Measurements from ENCODE around the gene ALDH4A1. TPM values are rescaled to one million over a fixed set of nuclear protein-coding genes. Genes with fewer than 3 reads are reported as not detected.
A peak's percentile ranks its signal among the peaks of the same experiment; 100 is the strongest.

ALDH4A1 gene
- total and polyA plus RNA-seq, 9 of the 15 experiments (the other 6 are each of a cell fraction or from before 2014, with no cell fraction given) = 0.27 to 31.4 (median 16.6) TPM

DNA sequence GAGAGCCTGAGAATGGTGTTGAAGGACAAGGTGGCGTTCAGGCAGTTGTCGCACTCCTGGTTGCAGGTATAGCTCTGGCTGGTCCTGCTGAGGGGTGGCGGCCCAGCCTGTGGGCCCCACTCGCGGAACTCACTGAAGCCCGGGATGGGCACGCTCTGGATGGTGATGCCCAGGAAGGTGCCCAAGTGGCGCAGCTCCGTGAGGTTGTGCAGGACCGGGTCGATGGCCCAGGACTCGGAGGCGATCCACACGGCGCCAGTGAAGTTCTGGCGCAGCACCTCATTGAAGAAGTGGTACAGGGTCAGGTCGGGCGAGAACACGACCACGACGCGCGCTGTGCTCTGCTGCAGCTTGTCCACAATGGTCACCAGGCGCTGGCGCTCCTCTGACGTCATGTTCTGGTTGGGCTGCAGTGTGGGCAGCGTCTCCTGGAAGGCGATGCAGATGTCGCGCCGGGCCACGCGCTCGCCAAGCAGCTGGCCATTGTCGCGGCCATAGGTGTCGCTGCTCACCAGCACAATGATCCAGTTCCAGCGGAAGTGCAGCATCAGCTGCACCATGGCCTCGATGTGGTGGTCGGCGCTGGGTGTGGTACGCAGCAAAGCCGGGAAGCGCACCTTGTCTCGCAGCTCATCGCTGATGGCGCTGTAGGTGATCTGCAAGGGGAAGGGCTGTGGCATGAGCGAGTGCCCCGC, 47.9 kb downstream of the ALDH4A1 start (continued):
- TF ChIP-seq, protein P1, sequence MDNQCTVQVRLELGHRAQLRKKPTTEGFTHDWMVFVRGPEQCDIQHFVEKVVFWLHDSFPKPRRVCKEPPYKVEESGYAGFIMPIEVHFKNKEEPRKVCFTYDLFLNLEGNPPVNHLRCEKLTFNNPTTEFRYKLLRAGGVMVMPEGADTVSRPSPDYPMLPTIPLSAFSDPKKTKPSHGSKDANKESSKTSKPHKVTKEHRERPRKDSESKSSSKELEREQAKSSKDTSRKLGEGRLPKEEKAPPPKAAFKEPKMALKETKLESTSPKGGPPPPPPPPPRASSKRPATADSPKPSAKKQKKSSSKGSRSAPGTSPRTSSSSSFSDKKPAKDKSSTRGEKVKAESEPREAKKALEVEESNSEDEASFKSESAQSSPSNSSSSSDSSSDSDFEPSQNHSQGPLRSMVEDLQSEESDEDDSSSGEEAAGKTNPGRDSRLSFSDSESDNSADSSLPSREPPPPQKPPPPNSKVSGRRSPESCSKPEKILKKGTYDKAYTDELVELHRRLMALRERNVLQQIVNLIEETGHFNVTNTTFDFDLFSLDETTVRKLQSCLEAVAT (IDR thresholded peaks at IDR 0.05) = no peak
- no peak for TF ChIP-seq NFIC (IDR thresholded peaks at IDR 0.05)
- TF ChIP-seq ZHX1 (conservative IDR thresholded peaks at IDR 0.05; ENCODE audit: low read length) = no peak
- TF ChIP-seq, protein P2, sequence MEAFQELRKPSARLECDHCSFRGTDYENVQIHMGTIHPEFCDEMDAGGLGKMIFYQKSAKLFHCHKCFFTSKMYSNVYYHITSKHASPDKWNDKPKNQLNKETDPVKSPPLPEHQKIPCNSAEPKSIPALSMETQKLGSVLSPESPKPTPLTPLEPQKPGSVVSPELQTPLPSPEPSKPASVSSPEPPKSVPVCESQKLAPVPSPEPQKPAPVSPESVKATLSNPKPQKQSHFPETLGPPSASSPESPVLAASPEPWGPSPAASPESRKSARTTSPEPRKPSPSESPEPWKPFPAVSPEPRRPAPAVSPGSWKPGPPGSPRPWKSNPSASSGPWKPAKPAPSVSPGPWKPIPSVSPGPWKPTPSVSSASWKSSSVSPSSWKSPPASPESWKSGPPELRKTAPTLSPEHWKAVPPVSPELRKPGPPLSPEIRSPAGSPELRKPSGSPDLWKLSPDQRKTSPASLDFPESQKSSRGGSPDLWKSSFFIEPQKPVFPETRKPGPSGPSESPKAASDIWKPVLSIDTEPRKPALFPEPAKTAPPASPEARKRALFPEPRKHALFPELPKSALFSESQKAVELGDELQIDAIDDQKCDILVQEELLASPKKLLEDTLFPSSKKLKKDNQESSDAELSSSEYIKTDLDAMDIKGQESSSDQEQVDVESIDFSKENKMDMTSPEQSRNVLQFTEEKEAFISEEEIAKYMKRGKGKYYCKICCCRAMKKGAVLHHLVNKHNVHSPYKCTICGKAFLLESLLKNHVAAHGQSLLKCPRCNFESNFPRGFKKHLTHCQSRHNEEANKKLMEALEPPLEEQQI (IDR thresholded peaks at IDR 0.05) = no peak
- TF ChIP-seq, protein P3, sequence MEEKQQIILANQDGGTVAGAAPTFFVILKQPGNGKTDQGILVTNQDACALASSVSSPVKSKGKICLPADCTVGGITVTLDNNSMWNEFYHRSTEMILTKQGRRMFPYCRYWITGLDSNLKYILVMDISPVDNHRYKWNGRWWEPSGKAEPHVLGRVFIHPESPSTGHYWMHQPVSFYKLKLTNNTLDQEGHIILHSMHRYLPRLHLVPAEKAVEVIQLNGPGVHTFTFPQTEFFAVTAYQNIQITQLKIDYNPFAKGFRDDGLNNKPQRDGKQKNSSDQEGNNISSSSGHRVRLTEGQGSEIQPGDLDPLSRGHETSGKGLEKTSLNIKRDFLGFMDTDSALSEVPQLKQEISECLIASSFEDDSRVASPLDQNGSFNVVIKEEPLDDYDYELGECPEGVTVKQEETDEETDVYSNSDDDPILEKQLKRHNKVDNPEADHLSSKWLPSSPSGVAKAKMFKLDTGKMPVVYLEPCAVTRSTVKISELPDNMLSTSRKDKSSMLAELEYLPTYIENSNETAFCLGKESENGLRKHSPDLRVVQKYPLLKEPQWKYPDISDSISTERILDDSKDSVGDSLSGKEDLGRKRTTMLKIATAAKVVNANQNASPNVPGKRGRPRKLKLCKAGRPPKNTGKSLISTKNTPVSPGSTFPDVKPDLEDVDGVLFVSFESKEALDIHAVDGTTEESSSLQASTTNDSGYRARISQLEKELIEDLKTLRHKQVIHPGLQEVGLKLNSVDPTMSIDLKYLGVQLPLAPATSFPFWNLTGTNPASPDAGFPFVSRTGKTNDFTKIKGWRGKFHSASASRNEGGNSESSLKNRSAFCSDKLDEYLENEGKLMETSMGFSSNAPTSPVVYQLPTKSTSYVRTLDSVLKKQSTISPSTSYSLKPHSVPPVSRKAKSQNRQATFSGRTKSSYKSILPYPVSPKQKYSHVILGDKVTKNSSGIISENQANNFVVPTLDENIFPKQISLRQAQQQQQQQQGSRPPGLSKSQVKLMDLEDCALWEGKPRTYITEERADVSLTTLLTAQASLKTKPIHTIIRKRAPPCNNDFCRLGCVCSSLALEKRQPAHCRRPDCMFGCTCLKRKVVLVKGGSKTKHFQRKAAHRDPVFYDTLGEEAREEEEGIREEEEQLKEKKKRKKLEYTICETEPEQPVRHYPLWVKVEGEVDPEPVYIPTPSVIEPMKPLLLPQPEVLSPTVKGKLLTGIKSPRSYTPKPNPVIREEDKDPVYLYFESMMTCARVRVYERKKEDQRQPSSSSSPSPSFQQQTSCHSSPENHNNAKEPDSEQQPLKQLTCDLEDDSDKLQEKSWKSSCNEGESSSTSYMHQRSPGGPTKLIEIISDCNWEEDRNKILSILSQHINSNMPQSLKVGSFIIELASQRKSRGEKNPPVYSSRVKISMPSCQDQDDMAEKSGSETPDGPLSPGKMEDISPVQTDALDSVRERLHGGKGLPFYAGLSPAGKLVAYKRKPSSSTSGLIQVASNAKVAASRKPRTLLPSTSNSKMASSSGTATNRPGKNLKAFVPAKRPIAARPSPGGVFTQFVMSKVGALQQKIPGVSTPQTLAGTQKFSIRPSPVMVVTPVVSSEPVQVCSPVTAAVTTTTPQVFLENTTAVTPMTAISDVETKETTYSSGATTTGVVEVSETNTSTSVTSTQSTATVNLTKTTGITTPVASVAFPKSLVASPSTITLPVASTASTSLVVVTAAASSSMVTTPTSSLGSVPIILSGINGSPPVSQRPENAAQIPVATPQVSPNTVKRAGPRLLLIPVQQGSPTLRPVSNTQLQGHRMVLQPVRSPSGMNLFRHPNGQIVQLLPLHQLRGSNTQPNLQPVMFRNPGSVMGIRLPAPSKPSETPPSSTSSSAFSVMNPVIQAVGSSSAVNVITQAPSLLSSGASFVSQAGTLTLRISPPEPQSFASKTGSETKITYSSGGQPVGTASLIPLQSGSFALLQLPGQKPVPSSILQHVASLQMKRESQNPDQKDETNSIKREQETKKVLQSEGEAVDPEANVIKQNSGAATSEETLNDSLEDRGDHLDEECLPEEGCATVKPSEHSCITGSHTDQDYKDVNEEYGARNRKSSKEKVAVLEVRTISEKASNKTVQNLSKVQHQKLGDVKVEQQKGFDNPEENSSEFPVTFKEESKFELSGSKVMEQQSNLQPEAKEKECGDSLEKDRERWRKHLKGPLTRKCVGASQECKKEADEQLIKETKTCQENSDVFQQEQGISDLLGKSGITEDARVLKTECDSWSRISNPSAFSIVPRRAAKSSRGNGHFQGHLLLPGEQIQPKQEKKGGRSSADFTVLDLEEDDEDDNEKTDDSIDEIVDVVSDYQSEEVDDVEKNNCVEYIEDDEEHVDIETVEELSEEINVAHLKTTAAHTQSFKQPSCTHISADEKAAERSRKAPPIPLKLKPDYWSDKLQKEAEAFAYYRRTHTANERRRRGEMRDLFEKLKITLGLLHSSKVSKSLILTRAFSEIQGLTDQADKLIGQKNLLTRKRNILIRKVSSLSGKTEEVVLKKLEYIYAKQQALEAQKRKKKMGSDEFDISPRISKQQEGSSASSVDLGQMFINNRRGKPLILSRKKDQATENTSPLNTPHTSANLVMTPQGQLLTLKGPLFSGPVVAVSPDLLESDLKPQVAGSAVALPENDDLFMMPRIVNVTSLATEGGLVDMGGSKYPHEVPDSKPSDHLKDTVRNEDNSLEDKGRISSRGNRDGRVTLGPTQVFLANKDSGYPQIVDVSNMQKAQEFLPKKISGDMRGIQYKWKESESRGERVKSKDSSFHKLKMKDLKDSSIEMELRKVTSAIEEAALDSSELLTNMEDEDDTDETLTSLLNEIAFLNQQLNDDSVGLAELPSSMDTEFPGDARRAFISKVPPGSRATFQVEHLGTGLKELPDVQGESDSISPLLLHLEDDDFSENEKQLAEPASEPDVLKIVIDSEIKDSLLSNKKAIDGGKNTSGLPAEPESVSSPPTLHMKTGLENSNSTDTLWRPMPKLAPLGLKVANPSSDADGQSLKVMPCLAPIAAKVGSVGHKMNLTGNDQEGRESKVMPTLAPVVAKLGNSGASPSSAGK (IDR thresholded peaks at IDR 0.05) = peak; percentile 44
- TF ChIP-seq SPI1 (IDR thresholded peaks at IDR 0.05; ENCODE audit: borderline replicate concordance, low read depth, low read length) = peak; percentile 68; the same call in 1 of the 2 replicates
